H9 (cell line): ENCODE measurements around the gene PCSK6. TPM values are rescaled to one million over a fixed set of nuclear protein-coding genes. Genes with fewer than 3 reads are reported as not detected.

Experiments used
- DNase-seq: peaks from one replicate; pipeline ENCODE4 v3.0.0-alpha.2; 2017
- H2AFZ ChIP-seq: one replicate; pipeline ENCODE4 v1.6.1; 2013; ENCODE audit warnings: mild to moderate bottlenecking, low read length, control low read depth, moderate library complexity
- H2AK5ac ChIP-seq: 2 replicates; pipeline ENCODE4 v1.6.1; 2013; ENCODE audit warnings: low read length, control low read depth, mixed read lengths; ENCODE audit not compliant: insufficient read length
- H2BK120ac ChIP-seq: one replicate; pipeline ENCODE4 v1.6.1; 2013; ENCODE audit warnings: low read depth, mild to moderate bottlenecking, low read length, control low read depth, inconsistent platforms; ENCODE audit not compliant: poor library complexity, severe bottlenecking
- H2BK12ac ChIP-seq: 2 replicates; pipeline ENCODE4 v1.6.1; 2013; ENCODE audit warnings: low read length, control low read depth, mixed read lengths, low read depth; ENCODE audit not compliant: insufficient read length
- H2BK15ac ChIP-seq: 2 replicates; pipeline ENCODE4 v1.6.1; 2013; ENCODE audit warnings: low read depth, low read length, control low read depth
- H2BK20ac ChIP-seq: one replicate; pipeline ENCODE4 v1.6.1; 2013; ENCODE audit warnings: low read depth, mild to moderate bottlenecking, low read length, control low read depth, inconsistent platforms; ENCODE audit not compliant: poor library complexity, severe bottlenecking
- H2BK5ac ChIP-seq: 2 replicates; pipeline ENCODE4 v1.6.1; 2013; ENCODE audit warnings: low read length, control low read depth, mixed read lengths; ENCODE audit not compliant: insufficient read length
- H3K14ac ChIP-seq: 2 replicates; pipeline ENCODE4 v1.6.1; 2013; ENCODE audit warnings: low read length, control low read depth; ENCODE audit not compliant: insufficient read depth
- H3K18ac ChIP-seq: 2 replicates; pipeline ENCODE4 v1.6.1; 2013; ENCODE audit warnings: low read depth, mild to moderate bottlenecking, mixed read lengths, low read length, control low read depth; ENCODE audit not compliant: insufficient read length
- H3K23ac ChIP-seq: 2 replicates; pipeline ENCODE4 v1.6.1; 2013; ENCODE audit warnings: low read length, control low read depth, mixed read lengths, low read depth; ENCODE audit not compliant: insufficient read length
- H3K23me2 ChIP-seq: 2 replicates; pipeline ENCODE4 v1.6.1; 2013; ENCODE audit warnings: low read depth, mild to moderate bottlenecking, mixed read lengths, low read length, control low read depth; ENCODE audit not compliant: insufficient read length, poor library complexity, severe bottlenecking
- H3K27ac ChIP-seq: 2 replicates; pipeline ENCODE4 v1.5.1; 2013; ENCODE audit warnings: low read length, control low read depth, mixed read lengths, low read depth; ENCODE audit not compliant: insufficient read length
- H3K27me3 ChIP-seq: 2 replicates; pipeline ENCODE4 v1.6.1; 2013; ENCODE audit warnings: low read length, control low read depth, inconsistent platforms; ENCODE audit not compliant: insufficient read depth
- H3K4ac ChIP-seq: 2 replicates; pipeline ENCODE4 v1.6.1; 2013; ENCODE audit warnings: low read depth, mild to moderate bottlenecking, control low read depth, inconsistent platforms, low read length, moderate library complexity
- H3K4me1 ChIP-seq: 2 replicates; pipeline ENCODE4 v1.6.1; 2013; ENCODE audit warnings: low read length, control low read depth, inconsistent platforms; ENCODE audit not compliant: insufficient read depth
- H3K4me2 ChIP-seq: 2 replicates; pipeline ENCODE4 v1.6.1; 2013; ENCODE audit warnings: low read length, control low read depth, mixed read lengths; ENCODE audit not compliant: insufficient read length, insufficient read depth
- H3K56ac ChIP-seq: 2 replicates; pipeline ENCODE4 v1.6.1; 2013; ENCODE audit warnings: low read depth, mild to moderate bottlenecking, mixed read lengths, low read length, control low read depth; ENCODE audit not compliant: insufficient read length
- H3K79me1 ChIP-seq: 2 replicates; pipeline ENCODE4 v1.6.1; 2013; ENCODE audit warnings: low read depth, mild to moderate bottlenecking, moderate library complexity, low read length, control low read depth, inconsistent platforms; ENCODE audit not compliant: insufficient read depth, poor library complexity, severe bottlenecking
- H3K79me2 ChIP-seq: 2 replicates; pipeline ENCODE4 v1.6.1; 2013; ENCODE audit warnings: low read length, control low read depth, inconsistent platforms; ENCODE audit not compliant: insufficient read depth
- H3K9ac ChIP-seq: 2 replicates; pipeline ENCODE4 v1.6.1; 2013; ENCODE audit warnings: low read length, control low read depth, mixed read lengths; ENCODE audit not compliant: insufficient read length; ENCODE audit errors: extremely low read depth
- H3K9me3 ChIP-seq: one replicate; pipeline ENCODE4 v1.6.1; 2013; ENCODE audit warnings: low read depth, low read length, inconsistent platforms; ENCODE audit not compliant: control insufficient read depth
- H3T11ph ChIP-seq: one replicate; pipeline ENCODE4 v1.6.1; 2013; ENCODE audit warnings: mild to moderate bottlenecking, low read length, control low read depth, inconsistent platforms
- H4K20me1 ChIP-seq: one replicate; pipeline ENCODE4 v1.6.1; 2013; ENCODE audit not compliant: control insufficient read depth, insufficient read length, insufficient read depth
- H4K5ac ChIP-seq: 2 replicates; pipeline ENCODE4 v1.6.1; 2013; ENCODE audit warnings: low read depth, mild to moderate bottlenecking, mixed read lengths, low read length, control low read depth; ENCODE audit not compliant: insufficient read length
- H4K8ac ChIP-seq: replicated peaks from 2 replicates; pipeline ENCODE4 v1.6.1; 2013; ENCODE audit warnings: low read length, control low read depth, mixed read lengths, low read depth; ENCODE audit not compliant: insufficient read length
- H4K91ac ChIP-seq: 2 replicates; pipeline ENCODE4 v1.6.1; 2013; ENCODE audit warnings: low read depth, mild to moderate bottlenecking, moderate library complexity, mixed read lengths, low read length, control low read depth; ENCODE audit not compliant: insufficient read length
- H3K27ac Mint-ChIP-seq, 3 experiments: 2 replicates in 2 of 3; 3 replicates in 1 of 3; pipeline ENCODE4 v1.8.0; 2020 to 2021; ENCODE audit warnings: mixed read lengths in 3 of 3, mild to moderate bottlenecking in 1 of 3, moderate library complexity in 1 of 3
- H3K27me3 Mint-ChIP-seq: 2 replicates; pipeline ENCODE4 v1.8.0; 2021; ENCODE audit warnings: low read depth, mild to moderate bottlenecking, moderate library complexity, mixed read lengths
- H3K36me3 Mint-ChIP-seq, 3 experiments: 2 replicates in 2 of 3; 3 replicates in 1 of 3; pipeline ENCODE4 v1.8.0; 2020 to 2021; ENCODE audit warnings: low read depth in 3 of 3, mixed read lengths in 3 of 3; ENCODE audit not compliant: insufficient read depth in 1 of 3
- H3K4me1 Mint-ChIP-seq, 2 experiments: 2 replicates each; pipeline ENCODE4 v1.8.0; 2020; ENCODE audit warnings: mixed read lengths in 2 of 2
- H3K4me3 Mint-ChIP-seq, 2 experiments: 2 replicates in 1 of 2; 3 replicates in 1 of 2; pipeline ENCODE4 v1.8.0; 2020 to 2021; ENCODE audit warnings: mild to moderate bottlenecking in 2 of 2, mixed read lengths in 2 of 2, moderate library complexity in 1 of 2
- H3K9me3 Mint-ChIP-seq, 2 experiments: 2 replicates in 1 of 2; 3 replicates in 1 of 2; pipeline ENCODE4 v1.8.0; 2020; ENCODE audit warnings: mild to moderate bottlenecking in 2 of 2, mixed read lengths in 2 of 2, moderate library complexity in 1 of 2
- WGBS: extraction: QIAGEN DNeasy Blood & Tissue Kit; methylation state at CpG from one replicate; pipeline ENCODE4 v1.1.7; 2013; ENCODE audit warnings: missing lambda C conversion rate, low lambda C conversion rate, mixed read lengths; ENCODE audit not compliant: insufficient read length; ENCODE audit errors: extremely low coverage; 5-methylcytosine and 5-hydroxymethylcytosine counted together
- total RNA-seq: library from RNA; stranded (reverse); gene quantifications from 2 replicates; pipeline ENCODE4 v1.2.1, GENCODE V29; 2021
- TF ChIP-seq, protein P1 (sequence below): fragments of 200-600 bp; sonication (generic); conservative IDR thresholded peaks from 3 replicates; pipeline ENCODE4 v1.8.0; 2021; ENCODE audit warnings: antibody characterized with exemption, mild to moderate bottlenecking

PCSK6 gene
- total RNA-seq, 1 experiment from 2014 or later = 4.0 TPM

DNA sequence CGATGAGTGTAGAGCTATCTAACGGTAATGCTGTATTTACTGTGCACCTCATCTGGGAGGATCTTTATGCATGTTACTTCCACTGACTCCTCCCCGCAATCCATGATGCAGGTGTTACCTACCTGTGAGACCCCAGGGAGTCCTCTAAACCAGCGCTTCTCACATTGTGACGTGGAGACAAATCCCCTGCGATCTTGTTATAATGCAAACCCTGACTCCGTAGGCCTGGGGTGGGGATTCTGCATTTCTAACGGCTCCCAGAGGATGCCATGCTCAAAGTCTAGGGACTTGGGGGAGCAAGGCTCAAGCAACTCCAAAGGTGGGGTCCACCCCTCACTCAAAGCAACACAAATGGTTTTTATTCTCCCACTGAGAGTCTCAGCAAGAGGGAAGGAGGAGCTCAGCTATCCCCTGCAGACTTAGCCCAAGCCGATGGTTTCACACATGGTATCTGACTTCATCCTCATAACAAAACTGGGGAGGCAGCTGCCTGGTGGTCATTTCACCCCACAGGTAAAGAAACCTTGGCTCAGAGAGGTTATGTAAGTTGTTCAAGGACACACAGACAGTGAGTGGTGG lies 63.6 kb downstream of the PCSK6 start:
- no peaks in the 10 kb centered on the region for H3K23me2 ChIP-seq
- Mint-ChIP-seq H3K27ac (peak overlapping the region in 2 of 3 experiments; percentile 52 to 63; a peak in 2 of 7 replicates), H3K9me3 (peaks cover 0 to 3% of the 10 kb centered on the region in 2 experiments; a peak in 2 of 5 replicates), H3K27me3 (peaks cover 76% of the 10 kb centered on the region), H3K4me1 (peaks cover 38 to 51% of the 10 kb centered on the region in 2 experiments), H3K36me3 (no peaks in the 10 kb centered on the region; a peak in 1 of 7 replicates), H3K4me3 (peak overlapping the region in 1 of 2 experiments; percentile 34; a peak in 2 of 5 replicates)
- no peaks in the 10 kb centered on the region; the same call in 1 of the 2 replicates for H3K79me2 ChIP-seq
- H3K9ac ChIP-seq = no peak overlapping the region
- no peak overlapping the region for H4K5ac ChIP-seq
- no peak overlapping the region for H2BK5ac ChIP-seq
- WGBS = no CpG with 5 or more reads among the region's 9 CpGs
- H3K23ac ChIP-seq = no peak overlapping the region
- no peak overlapping the region for H3K56ac ChIP-seq
- H2AFZ ChIP-seq = no peak overlapping the region
- DNase-seq = peak; percentile 54
- TF ChIP-seq, protein P1, sequence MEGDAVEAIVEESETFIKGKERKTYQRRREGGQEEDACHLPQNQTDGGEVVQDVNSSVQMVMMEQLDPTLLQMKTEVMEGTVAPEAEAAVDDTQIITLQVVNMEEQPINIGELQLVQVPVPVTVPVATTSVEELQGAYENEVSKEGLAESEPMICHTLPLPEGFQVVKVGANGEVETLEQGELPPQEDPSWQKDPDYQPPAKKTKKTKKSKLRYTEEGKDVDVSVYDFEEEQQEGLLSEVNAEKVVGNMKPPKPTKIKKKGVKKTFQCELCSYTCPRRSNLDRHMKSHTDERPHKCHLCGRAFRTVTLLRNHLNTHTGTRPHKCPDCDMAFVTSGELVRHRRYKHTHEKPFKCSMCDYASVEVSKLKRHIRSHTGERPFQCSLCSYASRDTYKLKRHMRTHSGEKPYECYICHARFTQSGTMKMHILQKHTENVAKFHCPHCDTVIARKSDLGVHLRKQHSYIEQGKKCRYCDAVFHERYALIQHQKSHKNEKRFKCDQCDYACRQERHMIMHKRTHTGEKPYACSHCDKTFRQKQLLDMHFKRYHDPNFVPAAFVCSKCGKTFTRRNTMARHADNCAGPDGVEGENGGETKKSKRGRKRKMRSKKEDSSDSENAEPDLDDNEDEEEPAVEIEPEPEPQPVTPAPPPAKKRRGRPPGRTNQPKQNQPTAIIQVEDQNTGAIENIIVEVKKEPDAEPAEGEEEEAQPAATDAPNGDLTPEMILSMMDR = no peak
- no peak overlapping the region for H3T11ph ChIP-seq
- H3K4me2 ChIP-seq = peak overlapping the region; percentile 26
- H3K4ac ChIP-seq = no peak overlapping the region
- H3K14ac ChIP-seq = no peak overlapping the region
- H4K8ac ChIP-seq = no peak overlapping the region
- H2BK12ac ChIP-seq = no peak overlapping the region
- H3K4me1 ChIP-seq = no peaks in the 10 kb centered on the region; the same call in 1 of the 2 replicates
- H2BK120ac ChIP-seq = no peak overlapping the region
- H2BK15ac ChIP-seq = no peak overlapping the region
- H2AK5ac ChIP-seq = no peak overlapping the region
- no peak overlapping the region for H2BK20ac ChIP-seq
- no peak overlapping the region for H3K27ac ChIP-seq
- H4K20me1 ChIP-seq = no peaks in the 10 kb centered on the region
- H3K9me3 ChIP-seq = no peaks in the 10 kb centered on the region
- no peaks in the 10 kb centered on the region; the same call in 1 of the 2 replicates for H3K27me3 ChIP-seq
- H3K79me1 ChIP-seq = no peaks in the 10 kb centered on the region
- H3K18ac ChIP-seq = no peak overlapping the region
- H4K91ac ChIP-seq = no peak overlapping the region
